Astrocyte (in vitro differentiated cells and primary cell): Measurements from ENCODE around the gene CPHXL2.

Experiments used
- CTCF ChIP-seq: IDR thresholded peaks from 2 replicates; pipeline ENCODE4 v1.5.1; 2011; ENCODE audit warnings: low read depth, mild to moderate bottlenecking, inconsistent platforms, low read length, moderate library complexity; ENCODE audit not compliant: insufficient read depth
- EZH2 ChIP-seq: IDR thresholded peaks from 2 replicates; pipeline ENCODE4 v1.6.1; 2012; ENCODE audit warnings: mild to moderate bottlenecking, low read length, inconsistent platforms; ENCODE audit not compliant: insufficient read depth

DNA sequence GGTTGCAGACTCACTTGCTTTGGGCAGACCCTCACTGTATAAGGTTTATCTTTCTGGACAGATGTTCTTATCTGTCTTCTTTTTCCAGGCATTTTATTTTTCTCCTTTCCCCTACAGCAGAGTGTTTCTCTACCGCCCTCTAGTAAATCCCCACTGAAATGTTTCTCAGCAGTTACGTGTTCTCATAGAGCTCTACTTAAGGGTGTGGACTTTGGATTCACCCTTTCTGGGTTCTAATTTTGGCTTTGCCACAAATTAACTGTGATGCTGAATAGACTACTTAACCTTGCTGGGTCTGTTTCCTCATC is 55.7 kb downstream of the CPHXL2 start:
- TF ChIP-seq CTCF = peak; percentile 20
- TF ChIP-seq EZH2 = no peak
